SIG-M5 treated with dmso at 0.1 percent for 504 hours (cell line): Measurements from ENCODE around the gene TRIM13.

ENCODE experiments used
- DNase-seq: peaks from one replicate; lab custom pipeline; 2025; ENCODE audit not compliant: unreplicated experiment; lab: John Stamatoyannopoulos, UW

The TRIM13 gene

GRCh38 chr13:49996161-49996915, 504 bp upstream of the TRIM13 start:
- peak; percentile 84 for DNase-seq

DNA sequence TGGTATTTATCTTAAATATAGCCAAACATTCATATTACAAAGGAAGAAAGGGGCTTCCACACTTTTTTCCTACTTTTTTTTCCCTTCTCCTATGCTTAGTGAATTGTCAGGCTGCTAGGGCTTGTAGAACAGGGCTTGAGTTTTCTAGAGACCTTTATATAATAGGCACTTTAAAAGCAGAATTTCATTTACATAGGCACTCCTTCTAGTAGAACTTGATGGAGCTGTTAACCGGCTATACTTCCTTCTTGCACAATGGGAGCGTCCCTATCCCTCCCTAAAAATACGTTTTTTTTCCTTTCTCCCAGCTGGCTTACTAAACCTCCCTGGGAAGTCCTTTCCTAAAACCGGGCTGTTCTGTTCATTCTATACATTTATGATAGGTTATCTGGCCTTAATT, 1.1 kb downstream of the TRIM13 start:
- DNase-seq: peak; percentile 60

GRCh38 chr13:49998714-49999624, 2.1 kb downstream of the TRIM13 start:
- no peak for DNase-seq

DNA sequence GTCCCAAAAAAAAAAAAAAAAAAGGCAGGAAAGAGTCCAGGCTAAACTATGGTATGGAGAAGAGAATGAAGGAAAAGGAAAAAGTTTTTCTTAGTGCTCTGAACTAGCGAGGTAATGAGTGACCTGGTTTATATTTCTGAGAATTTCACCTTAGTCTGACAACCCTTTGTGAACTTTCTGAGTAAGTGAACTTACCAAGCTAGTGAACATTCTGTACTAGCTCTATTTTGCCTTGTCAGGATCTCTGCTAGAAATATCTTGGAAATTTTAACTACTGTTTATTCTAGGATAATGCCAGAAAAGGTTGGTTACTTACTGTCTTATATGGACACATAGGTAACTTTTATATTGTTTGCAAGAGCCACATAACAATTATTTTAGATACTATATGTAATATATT, 4.4 kb downstream of the TRIM13 start:
- no peak for DNase-seq

DNA sequence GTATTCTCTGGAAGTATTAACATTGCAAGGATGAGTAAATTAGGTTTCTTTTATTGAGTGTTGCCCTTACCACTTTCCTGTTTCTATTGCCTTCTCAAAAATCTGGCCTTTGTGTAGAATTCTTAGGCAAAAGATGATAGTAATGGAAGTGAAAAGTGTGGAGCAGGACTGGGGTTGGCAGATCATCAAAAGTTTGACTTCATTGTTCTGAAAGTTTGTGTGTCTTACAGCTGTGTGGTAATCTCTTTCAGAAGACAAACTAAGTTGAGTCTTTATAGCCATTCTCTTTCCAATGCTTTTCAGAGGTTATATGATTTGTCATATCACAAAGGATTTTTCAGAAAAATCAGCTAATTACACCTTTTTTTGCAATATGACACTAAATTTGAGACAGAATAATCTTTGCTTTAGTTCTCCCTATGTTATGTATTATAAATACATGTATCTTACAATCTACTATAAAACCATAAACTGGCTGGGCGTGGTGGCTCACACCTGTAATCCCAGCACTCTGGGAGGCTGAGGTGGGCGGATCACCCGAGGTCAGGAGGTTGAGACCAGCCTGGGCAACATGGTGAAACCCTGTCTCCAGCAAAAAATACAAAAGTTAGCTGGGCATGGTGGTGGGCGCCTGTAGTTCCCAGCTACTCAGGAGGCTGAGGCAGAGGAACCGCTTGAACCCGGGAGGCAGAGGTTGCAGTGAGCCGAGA, 9.7 kb downstream of the TRIM13 start:
- DNase-seq: no peak

DNA sequence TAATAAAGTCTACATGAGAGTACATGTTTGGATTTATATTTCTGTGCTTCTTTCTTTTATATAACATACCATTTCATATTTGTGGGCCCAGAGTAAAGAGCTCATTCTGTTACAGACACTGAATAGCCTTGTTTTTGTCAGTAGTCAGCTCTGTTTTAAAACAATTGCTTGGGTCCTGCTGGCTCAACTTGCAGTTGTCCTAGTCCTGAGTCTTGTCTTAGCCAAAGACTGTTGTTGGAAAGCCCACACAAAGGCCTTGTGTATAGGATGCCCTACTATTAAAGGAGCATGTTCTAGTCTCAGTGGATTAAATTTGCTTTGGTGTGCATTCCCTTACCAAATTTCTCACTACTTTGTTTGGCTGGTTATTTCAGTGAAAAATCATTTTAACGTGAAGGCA, 14.6 kb downstream of the TRIM13 start:
- no peak for DNase-seq

DNA sequence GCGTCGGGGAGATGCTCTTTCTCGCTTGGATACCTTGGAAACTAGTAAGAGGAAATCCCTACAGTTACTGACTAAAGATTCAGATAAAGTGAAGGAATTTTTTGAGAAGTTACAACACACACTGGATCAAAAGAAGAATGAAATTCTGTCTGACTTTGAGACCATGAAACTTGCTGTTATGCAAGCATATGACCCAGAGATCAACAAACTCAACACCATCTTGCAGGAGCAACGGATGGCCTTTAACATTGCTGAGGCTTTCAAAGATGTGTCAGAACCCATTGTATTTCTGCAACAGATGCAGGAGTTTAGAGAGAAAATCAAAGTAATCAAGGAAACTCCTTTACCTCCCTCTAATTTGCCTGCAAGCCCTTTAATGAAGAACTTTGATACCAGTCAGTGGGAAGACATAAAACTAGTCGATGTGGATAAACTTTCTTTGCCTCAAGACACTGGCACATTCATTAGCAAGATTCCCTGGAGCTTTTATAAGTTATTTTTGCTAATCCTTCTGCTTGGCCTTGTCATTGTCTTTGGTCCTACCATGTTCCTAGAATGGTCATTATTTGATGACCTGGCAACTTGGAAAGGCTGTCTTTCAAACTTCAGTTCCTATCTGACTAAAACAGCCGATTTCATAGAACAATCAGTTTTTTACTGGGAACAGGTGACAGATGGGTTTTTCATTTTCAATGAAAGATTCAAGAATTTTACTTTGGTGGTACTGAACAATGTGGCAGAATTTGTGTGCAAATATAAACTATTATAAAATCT, 15.7 kb downstream of the TRIM13 start:
- no peak for DNase-seq

DNA sequence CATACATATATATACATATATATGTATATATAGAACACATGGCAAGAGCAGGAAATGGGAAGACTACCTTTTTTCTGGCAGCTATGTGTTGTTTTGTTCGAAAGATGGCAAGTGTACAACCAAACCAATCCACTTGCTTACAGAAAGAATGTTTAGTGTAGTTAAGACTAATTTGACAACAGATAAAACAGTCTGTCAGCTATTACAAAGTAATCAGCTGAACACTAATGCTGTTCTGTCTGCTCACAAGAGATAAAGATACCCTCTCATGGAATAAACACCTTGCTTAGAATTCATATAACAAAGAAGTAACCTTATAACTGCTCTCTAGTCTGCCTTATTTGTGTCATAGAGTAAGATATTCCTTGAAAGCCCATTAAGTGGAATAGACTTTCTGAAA, 17.5 kb downstream of the TRIM13 start:
- no peak for DNase-seq

- DNase-seq: no peak
Observed at GRCh38 chr13:50015258-50015657, 18.4 kb downstream of the TRIM13 start, which contains the start of gene KCNRG. TSS of gene KCNRG (plus strand) at chr13:50015444. CDS start at chr13:50015494, 50 bp downstream.

GRCh38 chr13:50015750-50016149, 18.9 kb downstream of the TRIM13 start:
- DNase-seq: no peak

DNA sequence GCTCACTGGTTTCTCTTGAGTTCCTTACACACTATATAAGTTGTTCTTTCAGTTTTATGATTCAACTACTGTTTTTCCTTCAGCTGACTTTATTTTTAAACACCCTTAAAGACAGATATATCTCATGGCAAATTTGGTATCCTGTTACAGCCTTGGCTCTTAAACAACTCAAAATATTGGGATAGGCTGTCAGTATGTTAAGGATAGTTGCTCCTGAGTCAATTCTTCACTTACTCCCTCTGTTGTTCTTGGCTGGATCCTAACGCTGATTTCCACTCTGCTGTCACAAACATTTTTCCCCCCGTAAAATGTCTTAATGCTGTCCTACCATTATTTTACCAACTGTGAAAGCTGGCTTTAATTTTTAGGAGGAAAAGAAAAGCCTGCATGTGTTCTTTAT, 19.6 kb downstream of the TRIM13 start:
- DNase-seq: no peak

GRCh38 chr13:50017819-50018218, 21.0 kb downstream of the TRIM13 start:
- DNase-seq: no peak

DNA sequence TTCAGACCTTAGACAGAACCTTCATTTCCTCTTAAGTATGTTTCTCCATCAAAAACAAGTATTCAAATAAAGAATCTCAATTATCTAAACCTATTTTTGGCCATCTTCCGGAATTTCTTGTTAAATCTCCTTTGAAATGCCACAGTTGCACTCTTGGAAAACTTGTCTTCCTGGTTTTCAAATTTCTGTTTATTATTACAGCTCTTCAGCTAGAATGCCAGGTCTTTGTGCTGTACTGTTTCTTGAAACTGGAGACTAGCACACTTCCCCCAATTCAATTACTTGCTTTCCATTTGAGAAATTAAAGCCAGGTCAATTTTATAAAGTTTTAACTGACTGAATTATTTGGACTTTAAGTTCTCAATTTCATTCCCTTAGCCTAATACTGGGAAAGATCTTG, 28.6 kb downstream of the TRIM13 start:
- no peak for DNase-seq

- DNase-seq: no peak
Observed at GRCh38 chr13:50026788-50027473, 30.1 kb downstream of the TRIM13 start.

GRCh38 chr13:50030315-50030714, 33.5 kb downstream of the TRIM13 start:
- no peak for DNase-seq

DNA sequence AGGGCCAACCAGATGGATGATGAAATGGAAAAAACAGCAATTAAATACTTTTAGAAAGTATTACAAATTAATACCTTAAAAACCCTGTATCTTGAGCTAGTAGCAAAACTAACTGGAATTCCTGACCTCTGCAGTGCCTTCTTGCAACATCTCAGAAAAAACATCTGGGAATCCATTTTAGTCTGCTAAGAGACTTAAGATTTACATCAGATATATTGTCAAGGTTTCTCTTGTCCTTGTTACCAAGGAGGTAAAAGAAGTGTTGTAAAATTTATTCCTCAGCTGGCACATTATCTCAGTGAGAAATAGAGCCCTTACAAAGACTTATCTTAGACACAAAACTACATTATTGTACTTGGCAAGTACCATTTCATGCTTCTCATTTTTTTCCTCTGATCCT, 36.9 kb downstream of the TRIM13 start:
- DNase-seq: no peak

- DNase-seq: no peak
Observed at GRCh38 chr13:50037788-50038187, 40.9 kb downstream of the TRIM13 start.

GRCh38 chr13:50038266-50038665, 41.4 kb downstream of the TRIM13 start:
- no peak for DNase-seq

DNA sequence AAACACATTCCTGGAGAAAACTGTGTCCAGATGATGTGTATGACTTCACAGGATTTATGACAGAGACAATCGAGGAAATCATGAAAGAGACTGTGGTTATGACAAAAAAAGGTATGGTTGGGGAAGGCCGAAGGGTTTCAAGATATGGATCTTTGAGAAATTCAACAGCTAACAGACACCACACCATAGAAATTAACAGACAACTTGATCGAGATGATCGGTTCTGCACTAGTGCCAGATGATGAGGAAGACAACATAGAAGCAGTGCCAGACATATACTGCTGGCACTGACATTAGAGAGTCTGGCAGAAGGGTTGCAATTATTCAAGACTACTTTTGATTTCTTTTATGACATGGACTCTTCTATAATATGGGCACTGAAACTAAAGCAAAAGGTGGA, 55.6 kb downstream of the TRIM13 start:
- no peak for DNase-seq

GRCh38 chr13:50053844-50054243, 57.0 kb downstream of the TRIM13 start:
- DNase-seq: no peak
